Embryonic facial prominence (tissue), 1 donor: Measurements from ENCODE around the gene TENT5D.
"Not testable (repeated sequence)": the region's sequence is repeated elsewhere in the genome, so short reads cannot be mapped to it uniquely, and the experiment has no call there.

Experiments
- DNase-seq: peaks from one replicate; pipeline ENCODE4 v3.0.0-alpha.2; 2016; ENCODE audit errors: extremely low spot score

The TENT5D gene

GRCh38 chrX:80420147-80420546 is at the start of gene TENT5D:
TENT5D (plus strand) TSS chrX:80420447; CDS start chrX:80442540, 22,093 bp downstream.
- DNase-seq, result no peak

- DNase-seq, result not testable (repeated sequence)
Observed at GRCh38 chrX:80385651-80386050, 34.6 kb upstream of the TENT5D start.

DNA sequence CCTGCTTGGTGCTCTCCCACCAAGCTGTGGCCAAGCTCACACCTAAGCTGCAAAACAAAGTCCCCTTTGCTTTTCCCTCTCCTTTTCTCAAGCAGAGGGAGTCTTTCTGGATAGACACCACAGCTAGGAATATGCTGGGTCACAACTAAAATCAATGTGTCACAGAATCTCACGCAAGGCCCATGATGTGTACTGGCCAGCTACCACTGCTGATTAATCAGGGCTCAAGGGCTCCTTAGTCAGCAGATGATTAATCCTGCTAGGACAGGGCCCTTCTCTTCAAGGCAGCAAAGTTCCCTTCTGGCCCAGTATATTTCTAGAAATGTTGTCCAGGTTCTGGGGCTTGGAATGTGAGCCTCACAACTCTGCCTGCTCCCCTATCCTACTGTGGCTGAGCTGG is 32.0 kb upstream of the TENT5D start:
- DNase-seq, result no peak

DNA sequence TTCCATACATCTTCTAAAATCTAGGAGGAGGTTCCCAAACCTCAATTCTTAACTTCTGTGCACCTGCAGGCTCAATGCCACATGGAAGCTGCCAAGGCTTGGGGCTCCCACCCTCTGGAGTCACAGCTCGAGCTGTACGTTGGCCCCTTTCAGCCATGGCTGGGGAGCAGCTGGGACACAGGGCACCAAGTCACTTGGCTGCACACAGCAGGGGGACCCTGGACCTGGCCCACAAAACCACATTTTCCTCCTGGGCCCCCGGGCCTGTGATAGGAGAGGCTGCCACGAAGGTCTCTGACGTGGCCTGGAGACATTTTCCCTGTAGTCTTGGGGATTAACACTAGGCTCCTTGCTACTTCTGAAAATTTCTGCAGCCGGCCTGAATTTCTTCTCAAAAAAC is 8.2 kb upstream of the TENT5D start:
- no peak for DNase-seq

DNA sequence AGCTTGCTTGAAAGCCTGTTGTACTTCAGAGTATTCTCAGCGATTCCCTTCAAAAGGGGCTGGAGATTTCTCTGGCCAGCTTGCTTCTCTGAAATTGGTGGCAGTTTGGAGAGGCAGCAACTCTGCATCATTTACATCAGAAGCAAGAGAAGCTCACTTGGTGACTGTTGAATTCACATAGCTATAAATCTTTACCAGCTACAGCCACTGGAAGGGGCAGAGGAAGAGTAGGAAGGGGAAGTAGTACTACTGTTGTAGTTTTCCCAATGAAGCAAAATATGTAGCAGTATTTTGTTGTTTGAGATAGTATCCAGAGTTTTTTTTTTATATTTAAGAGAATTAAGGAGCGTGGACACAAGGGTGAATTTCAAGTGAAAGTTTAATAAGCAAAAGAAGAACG is 2.8 kb downstream of the TENT5D start:
- DNase-seq, result no peak

DNA sequence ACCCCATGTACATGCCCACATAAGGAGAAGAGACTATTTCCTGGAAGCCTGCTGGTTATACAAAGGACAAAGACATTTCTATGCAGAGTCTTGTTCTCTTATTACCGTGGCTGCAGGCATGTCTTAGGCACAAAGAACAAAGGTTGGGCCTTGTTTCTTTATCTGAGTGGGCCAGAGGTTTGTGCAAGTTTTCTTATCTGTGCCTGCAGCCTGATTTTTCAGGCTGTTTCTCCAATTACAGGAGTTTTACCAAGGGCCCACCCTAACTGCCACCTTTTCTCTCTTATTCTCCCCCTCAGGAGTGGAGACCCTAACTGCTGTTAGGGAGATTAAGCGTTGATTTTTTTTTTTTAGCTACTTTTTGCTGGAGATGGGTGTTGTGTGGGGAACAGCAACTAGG is 3.5 kb downstream of the TENT5D start:
- no peak for DNase-seq

- DNase-seq, result no peak
Observed at GRCh38 chrX:80430826-80431504, 10.7 kb downstream of the TENT5D start.

DNA sequence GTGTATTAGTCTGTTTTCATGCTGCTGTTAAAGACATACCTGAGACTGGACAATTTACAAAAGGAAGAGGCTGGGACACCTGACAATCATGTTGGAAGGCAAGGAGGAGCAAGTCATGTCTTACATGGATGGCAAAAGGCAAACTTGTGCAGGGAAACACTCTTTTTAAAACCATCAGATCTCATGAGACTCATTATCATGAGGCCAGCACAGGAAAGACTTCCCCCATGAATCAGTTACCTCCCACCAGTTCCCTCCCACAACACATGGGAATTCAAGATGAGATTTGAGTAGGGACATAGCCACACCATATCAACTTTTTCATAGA is 11.2 kb downstream of the TENT5D start:
- DNase-seq, result no peak

DNA sequence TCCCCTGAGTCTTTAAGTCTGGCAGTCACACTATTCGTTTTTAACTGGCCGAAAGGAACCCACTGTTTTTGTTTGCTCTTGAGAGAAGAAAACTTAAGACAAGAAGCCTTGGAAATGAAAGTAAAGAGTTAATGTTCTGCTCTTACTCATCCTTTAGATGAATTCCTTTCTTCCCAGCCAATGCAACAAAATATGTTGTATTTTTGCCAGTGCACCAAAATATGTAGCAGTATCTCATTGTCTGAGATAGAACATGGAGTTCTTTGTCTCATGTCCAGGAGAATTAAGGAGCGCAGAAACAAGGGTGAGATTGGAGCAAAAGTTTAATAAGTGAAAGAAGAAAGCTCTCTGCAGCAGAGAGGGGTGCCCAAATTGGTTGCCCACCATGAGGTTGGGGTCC is 12.2 kb downstream of the TENT5D start:
- no peak for DNase-seq

- no peak for DNase-seq
Observed at GRCh38 chrX:80432863-80433262, 12.6 kb downstream of the TENT5D start.

- not testable (repeated sequence) for DNase-seq
Observed at GRCh38 chrX:80468166-80468565, 47.9 kb downstream of the TENT5D start.

- no peak for DNase-seq
Observed at GRCh38 chrX:80471582-80471981, 51.3 kb downstream of the TENT5D start.

DNA sequence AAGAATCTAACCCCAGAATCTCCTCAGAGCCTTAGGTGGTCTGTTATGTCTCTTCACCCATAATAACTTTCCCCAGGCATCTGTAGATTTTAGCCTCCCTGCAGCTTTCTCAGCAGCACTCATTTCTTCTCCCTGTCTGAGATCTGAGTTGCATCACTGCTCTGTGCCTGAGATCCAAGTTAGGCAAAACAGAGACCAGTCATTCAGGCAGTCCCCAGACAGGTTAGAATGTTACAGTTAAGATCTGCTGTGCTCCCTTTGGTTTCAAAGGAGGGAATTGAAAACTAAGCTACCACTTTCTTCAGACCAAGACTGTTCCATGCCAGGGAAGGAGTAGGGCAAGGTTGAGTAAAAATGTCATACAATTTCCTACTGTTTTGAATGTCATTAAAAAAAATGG is 65.3 kb downstream of the TENT5D start:
- no peak for DNase-seq

DNA sequence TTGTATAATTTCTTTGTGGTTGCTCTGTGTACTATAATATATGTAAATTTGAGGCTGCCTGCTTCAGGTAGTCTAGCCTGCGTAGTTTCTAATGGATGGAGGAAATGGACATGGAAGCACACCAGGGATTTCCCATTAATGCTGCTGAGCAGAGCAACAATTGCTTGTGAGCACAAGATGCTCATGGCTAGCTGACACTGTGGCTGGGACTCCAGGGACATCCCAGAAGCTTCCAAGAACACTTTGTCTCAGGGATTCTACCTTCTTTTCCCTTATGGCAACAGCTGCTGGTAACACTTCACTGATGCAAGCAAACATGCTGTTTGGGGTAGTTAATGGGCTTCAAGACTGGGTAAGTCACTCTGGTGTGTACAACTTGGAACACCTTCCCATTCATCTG is 66.1 kb downstream of the TENT5D start:
- DNase-seq, result no peak

DNA sequence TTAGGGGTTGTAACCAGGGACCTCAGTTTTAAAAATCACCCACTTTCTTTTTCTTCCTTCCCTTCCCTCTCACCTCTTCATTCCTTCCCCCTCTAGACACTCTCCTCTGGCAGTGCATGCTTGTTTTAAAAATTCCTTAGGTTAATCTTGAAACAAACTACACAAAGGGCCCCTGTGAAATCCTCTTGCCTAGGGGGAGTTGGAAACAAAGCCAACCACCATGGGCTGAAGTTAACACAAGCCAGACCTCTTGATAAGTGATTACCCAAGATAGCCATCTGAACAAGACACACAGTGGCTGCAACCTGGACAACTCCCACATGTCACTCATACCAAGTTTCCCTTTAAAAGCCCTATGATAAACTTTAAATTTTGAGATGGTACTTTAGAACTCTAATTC is 68.9 kb downstream of the TENT5D start:
- no peak for DNase-seq
